HUDEP-2 (cell line): Measurements from ENCODE around the gene LSM7.

ENCODE experiments used
- DNase-seq, 76 experiments: peaks; one replicate each; lab custom pipeline; 2025; ENCODE audit not compliant: unreplicated experiment in 76 of 76; lab: John Stamatoyannopoulos, UW

The LSM7 gene

DNA sequence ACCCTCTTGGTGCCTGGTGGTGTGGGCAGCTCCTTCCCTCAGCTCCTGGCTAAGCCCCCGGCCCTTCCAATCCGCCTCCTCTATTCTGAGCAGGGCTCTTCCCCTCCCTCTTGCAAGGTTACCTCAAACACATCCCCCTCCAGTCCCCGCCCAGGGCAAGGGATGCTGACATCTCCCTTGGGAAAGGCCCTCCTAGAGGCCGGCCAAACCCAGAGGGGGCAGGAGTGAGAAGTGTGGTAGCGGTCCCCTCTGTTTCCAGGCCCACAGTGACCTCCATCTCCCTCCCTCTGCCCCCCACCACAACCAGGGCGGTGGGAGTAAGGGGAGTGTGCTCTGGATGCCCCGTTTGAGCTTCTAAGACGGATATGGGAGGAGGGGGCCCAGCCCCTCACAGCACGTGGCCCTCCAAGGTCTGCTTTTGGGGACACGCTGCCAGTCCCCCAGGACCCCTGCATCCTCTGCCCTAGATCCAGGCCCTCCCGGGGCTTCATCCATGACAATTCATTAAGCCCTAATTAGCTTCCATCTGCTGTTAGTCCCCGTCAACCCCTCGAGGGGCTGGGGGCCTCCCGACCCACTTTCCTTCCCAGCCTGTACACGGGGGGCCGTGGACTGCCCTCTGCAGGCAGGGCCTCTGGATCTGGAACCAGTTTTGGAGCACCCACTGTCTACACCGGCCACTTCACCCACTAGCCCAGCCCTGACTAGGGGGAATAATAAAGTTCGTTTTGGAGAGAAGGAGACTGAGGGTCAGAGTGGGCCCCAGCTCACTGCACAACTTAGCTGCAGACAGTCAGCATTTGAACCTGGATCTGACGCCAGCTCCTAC, 22.7 kb downstream of the LSM7 start:
- no peak for DNase-seq

DNA sequence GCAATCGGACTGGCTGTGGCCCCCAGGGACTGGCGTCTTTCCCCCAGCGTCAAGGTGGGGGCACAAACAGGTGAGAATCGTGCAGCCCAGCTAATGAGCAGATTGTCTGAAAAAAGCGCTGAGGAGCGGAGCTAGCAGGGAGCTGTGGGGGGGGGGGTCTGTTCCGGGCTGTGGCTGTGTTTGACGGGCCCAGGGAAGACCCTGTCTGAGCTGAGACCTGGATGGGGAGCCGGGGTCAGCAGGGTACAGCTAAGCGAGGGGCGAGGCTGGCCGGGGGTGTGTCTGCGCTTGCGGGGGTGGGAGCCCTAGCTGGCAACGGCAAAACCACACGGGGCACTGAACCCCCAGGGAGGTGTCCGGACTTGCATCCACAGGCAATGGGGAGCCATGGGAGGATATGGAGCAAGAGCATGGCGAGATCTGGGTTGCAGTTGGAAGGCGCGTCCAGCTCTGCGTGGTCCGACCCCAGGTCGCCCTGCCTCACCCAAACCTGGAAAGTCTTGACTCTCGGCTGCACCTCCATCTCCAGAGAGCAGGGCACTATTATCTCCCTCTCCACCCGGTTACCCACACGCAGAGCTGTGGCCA, 25.1 kb downstream of the LSM7 start:
- no peak for DNase-seq

DNA sequence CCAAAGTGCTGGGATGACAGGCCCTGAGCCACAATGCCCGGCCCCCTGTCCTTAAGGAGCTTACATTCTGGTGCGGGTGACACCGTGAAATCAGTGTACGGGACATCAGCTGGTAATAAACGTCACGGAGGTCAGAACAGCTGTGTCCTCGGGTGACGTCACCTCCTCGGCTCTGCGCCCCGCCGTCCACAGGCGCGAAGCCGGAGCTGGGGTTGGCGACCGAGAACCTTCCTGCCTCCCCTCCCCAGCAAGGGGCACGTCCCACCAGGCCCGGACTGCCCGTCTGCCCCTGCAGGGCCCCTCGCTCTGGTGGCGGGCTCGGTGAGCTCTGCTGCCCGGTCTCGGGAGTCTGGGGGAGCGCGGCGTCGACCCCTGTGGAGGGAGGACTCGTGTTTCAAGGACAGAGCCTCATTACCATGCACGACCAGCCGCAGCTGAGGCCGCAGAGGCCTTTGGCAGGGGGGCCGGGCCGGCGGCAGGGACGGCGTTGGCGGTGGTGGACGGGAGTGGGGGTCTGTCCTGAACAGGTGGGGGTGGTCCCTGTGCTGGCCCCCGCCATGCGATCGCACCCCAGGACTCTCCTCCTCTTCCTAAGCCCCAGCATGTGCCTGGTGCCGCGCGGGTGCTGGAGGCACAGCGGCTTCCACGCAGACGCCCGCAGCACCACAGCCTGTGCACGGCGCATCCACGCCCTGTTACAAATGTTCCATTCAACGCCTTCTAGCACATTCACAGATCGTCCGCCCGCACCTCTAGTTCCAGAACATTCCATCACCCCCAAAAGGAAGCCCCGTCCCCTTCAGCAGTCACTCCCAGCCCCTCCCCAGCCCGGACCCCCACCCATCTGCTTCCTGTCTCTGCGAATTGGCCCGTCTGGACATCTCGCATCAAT, 25.8 kb downstream of the LSM7 start:
- DNase-seq: no peak

DNA sequence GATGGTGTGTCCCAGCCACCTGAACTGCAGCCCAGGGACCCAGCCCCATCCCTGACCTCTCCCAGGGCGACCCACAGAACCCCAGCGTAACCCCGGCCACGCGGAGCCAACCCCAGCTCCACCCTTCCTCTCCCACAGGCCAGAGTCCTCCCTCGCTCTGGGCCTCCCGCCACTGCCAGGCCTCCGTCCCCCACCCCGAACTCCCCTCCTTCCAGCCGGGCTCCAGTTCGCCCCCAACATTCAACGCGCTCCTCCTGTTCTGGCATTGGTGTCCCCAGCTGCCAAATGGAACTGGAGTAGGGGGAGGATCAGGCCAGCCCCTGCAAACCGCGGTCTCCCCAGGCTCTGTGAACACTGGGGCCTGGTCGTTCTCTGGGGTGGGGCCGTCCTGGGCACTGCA, 27.9 kb downstream of the LSM7 start:
- no peak for DNase-seq

DNA sequence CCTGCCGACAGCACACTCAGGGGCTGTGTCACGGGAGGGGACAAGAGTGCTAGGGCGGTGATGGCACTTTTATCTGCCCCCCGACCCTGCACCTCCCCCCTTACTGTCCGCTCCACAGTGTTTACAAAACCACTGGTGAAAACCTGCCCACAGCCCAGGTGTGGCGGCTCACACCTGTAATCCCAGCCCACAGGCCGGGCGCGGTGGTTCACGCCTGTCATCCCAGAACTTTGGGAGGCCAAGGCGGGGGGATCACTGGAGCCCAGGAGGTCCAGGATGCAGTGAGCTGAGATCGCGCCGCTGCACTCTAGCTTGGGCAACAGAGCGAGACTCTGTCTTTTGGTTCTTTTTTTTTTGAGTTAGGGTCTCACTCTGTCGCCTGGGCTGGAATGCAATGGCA, 32.2 kb downstream of the LSM7 start:
- no peak for DNase-seq

DNA sequence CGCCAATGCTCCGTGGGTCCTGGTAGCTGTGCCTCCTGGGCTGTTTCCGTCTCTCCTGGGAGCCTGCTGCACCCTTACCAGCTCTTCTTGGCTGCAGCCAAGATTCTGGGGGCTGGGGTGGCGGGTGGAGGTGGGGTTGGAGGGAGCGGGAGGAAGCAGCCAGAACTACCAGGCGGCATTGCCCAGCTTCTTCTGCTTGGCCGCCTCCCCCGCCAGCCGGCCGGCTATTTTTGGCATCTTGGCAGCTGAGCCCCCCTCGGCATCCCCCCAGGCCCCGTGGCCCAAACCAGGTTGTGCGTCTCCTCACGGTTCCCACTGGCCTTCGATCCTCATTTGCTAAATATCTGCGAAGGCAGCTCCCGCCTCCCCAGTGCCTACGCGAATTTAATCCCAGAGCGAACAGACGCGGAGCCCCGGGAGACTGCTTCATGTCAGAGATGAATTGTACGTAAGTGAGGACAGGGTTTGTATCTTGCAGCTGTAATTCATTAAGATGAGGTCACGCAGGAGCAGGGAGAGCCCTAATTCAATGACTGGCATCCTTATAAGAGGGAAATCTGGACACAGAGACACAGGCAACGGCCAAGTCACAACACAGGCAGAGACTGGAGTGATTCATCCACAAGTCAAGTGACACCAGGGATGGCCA, 33.6 kb downstream of the LSM7 start:
- DNase-seq: no peak

DNA sequence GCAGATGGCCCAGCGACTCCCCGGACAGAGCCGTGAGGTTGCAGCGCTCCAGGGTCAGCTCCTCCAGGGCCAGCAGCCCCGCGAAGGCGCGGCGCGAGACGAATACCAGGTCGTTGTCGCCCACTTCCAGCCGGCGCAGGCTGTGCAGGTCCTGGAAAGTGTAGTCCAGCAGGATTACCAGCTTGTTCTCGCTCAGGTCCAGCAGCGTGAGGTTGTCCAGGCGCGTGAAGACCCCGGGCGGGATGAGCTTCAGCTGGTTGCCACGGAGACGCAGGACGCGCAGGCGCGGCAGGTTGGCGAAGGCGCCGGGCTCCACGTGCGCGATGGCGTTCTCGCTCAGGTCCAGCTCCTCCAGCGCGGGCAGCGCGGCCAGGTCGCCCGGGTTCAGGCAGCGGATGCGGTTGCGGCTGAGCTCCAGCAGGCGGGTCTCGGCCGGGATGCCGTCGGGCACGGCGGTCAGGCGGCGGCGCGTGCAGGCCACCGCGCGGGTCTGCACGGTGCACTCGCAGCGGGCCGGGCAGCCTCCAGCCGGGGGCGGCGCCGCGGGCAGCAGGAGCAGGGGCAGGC, 37.1 kb downstream of the LSM7 start:
- no peak for DNase-seq

DNA sequence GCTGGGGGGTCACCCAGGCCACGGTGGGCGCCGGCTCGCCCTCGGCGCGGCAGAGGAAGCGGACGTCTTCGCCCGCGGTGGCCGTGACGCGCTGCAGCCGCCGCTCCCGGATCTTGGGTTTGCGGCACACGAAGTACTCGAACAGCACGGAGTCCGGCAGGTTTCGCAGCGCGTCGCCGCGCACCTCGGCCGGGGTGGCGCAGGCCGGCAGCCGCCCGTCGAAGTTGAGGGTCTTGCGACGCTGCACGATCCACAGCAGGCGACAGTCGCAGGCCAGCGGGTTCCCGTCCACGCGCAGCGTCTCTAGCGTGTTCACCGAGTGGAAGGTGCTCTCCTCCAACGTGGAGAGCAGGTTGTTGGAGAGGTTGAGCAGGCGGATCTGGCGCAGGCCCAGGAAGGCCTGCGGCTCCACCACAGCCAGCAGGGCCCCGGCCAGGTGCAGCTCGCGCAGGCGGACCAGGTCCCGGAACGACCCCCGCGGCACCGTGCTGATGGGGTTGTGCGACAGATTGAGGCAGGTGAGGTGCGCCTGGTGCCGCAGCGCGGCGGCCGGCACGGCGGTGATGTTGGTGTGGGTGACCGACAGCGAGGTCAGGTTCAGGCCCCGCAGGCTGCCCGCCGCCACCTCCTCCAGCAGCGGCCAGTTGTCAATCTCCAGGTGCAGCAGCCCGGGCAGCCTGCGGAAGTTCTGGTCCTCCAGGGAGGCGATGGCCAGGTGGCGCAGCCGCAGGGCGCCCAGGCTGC, 37.8 kb downstream of the LSM7 start:
- no peak for DNase-seq

DNA sequence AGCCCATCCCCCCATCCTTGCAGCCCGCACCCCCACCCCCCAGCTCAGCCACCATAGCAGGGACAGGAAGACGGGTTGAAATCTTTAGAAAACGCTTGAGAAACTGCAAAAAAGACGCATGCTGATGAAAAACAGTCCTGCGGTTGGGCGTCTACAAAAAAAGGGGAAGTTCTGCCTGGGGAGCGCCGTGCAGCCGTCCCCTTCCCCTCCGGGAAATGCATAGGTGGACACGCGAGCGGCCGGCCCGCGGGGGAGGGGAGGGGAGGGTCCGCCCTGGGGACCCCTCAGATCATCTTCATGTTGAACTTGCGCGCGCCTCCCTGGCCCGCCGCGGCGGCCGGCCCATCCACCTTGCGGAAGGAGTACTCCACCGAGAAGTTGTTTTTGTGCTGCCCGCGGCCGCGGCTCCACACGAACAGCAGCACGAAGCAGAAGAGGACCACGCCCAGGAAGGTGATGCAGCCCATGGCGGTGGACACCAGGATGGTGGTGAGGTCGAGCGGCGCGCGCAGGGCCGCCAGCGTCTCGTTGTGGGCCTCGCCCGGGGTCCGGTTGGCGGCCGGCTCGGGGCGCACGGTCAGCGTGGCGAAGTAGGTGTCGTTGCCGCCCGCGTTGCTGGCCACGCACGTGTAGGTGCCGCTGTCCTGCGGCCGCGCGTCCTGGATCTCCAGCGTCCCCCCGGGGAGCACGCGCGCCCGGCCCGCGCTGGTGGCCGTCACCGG, 38.5 kb downstream of the LSM7 start:
- peak in 24 of 76 experiments; percentile 7 to 55 (median 34) for DNase-seq

DNA sequence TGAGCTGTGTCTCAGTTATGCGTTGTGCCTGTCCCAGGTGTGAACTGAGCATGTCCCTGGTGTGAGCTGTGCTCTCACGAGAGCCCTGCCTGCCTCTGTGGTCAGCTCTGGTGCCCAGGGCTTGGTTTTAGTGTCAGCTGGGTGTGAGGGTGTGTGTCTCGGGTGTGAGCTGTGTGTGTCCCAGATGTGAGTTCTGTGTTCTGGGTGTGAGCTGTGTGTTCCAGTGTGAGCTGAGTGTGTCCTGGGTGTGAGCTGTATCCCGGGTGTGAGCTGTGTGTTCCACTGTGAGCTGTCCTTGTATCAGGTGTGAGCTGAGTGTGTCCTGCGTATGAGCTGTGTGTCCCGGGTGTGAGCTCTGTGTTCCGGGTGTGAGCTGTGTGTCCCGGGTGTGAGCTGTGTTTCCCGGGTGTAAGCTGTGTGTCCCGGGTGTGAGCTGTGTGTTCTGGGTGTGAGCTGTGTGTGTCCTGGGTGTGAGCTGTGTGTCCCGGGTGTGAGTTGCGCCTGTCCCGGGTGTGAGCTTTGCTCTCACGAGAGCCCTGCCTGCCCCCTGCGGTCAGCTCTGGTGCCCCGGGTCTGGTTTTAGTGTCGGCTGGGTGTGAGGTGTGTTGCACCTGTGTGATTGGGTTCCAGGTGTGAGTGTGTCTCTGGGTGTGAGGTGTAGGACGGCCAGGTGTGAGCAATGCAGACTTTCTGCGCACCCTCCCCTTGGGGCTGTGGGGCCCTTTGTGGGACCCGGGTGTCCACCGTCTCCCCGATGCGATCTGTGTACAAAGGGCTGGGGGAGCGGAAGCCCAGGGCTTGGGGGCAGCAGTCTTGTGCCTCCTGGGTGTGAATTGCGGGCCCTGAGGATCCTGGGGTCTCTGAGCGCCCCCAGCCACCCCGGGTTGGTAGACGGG, 39.3 kb downstream of the LSM7 start:
- DNase-seq: no peak

DNA sequence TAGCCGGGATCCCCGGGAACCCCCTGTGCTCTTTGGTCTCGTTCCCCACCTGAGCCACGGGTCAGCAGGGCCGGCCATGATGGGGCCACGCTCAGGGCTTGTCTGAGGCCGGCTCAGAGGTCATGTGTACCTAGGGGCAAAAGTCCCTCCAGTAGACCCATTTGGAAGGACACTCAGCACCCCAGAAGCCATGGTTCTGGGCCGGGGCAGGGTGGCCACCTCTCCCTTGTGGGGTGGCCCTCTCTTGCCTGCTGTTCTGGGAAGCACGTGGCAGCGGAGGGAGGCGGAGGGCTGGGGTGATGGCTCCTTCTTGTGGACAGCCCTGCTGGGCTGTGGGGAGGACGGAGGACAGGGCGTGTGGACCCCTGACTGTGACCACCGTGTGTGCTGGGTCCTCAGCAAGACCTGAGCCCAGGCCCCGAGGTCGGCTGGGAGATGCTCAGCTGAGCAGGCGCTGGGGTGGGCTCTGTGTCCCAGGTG, 40.0 kb downstream of the LSM7 start:
- no peak for DNase-seq

DNA sequence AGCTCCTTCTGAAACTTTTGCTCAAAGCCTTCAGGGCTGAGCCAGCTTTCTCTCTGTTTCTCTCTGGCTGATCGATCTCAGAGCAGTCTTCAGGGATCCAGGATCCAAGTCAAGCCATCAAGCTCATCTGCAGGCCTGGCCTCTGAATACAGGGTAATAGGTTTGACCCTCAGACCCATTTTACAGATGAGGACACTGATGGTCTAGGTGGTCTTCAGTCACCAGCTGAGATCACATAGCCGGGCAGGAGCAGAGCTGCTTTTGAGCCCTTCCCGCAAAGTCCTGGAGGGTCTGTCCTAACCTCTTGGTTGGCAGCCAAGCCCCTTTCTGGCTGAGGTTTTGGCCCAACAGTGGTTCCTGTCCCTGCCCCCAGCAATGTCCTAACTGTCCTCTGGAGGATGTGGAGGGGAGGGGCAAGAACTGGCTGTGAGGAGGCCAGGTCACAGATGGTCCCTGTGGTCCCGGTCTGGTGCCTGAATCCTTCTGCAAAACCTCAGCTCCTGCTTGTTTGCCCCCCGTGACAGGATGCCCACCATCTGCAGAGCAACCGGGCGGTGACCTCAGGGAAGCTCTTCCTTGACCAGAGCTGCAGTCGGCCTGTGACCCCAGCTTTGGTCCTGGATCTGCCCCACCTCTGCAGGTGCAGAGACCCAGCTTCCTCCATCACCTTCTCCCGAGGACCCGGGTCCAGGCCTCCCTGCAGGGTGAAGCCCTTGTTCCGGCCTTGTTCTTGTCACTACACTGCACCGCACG, 40.6 kb downstream of the LSM7 start:
- no peak for DNase-seq

DNA sequence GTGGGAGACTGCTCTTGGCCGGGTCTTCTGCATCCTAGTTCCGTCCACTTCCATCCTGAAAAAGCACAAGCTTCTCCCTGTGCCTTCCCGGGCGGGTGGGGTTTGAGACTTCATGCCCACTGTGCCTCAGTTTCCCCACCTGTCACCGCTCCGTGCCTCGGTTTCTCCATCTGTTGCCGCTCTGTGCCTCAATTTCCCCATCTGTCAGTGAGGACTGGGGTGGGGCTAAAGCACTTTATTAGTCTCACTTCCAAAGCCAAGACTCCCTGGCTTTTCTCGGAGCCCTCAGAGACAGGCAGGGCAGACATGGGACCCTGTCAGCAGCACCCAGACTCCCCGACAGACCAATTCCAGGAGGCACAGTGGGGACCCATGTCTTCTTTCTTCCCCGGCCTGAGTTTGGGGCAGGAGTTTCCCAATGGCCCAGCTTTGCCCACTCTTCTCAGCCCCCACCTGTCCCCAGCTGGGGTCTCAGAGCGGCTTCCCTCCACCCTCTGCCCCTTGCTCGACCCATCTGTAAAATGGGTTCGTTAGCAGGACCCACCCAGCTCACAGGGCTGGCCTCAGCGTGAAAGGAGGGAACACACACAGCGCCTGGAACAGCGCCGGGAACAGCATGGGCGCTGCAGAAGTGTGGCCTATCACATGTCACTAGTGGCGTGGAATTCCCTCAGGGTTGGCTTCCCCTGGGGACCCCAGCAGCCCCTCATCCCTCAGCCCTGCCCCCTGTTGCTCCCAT, 41.8 kb downstream of the LSM7 start:
- DNase-seq: no peak

DNA sequence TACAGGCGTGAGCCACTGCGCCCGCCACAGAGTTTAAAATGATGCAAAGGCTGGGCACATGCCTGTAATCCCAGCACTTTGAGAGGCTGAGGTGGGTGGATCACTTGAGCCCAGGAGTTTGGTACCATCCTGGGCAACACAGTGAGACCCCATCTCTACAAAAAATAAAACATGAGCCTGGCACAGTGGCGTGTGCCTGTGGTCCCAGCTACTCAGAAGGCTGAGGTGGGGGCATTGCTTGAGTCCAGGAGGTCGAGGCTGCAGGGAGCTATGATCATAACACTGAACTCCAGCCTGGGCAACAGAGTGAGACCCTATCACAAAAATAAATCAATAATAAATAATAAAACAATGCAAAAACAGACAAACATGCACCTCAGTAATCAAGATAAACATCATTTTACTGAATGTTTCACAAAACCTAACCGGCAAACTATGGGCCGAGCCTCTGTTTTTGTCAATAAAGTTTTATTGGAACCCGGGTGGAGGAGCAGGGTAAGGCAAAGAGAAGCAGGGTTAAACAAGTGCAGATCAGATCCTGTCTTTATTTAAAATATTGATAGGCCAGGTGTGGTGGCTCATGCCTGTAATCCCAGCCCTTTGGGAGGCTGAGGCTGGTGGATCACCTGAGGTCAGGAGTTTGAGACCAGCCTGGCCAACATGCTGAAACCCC, 44.4 kb downstream of the LSM7 start:
- DNase-seq: no peak

DNA sequence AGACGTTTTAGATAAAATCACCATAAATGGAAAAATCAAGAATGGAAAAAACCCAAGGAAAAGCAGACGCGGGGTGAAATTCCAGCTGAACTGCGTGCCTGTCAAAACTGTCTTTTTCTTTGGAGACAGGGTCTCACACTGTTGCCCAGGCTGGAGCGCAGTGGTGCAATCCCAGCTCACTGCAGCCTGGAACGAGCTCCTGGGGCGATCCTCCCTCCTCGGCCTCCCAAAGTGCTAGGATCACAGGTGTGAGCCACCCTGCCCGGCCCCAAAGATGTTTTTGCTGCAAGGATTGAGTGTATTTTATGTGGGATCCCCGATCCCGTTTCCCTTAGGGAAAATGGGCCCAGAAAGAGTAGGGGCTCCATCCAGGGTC, 45.5 kb downstream of the LSM7 start:
- no peak for DNase-seq
